K562 (cell line): ENCODE results near the gene RNF135. TPM values are rescaled to one million over a fixed set of nuclear protein-coding genes. Genes with fewer than 3 reads are reported as not detected.

Experiments used
- ATAC-seq: fragments of 200-7000 bp; cut with Tn5 transposase; 3 replicates; pipeline ENCODE4 v1.9.1; 2020; ENCODE audit warnings: moderate library complexity
- BruUV-seq: library from RNA; stranded (reverse); fragments of 400-500 nt; replicated peaks from 2 replicates; lab custom pipeline; 2021; lab: Mats Ljungman, UMichigan
- CTCF ChIA-PET: fragments of 300-600 bp; formaldehyde crosslinking; extraction: SDS; loops from one replicate; lab custom pipeline; 2021; ENCODE audit warnings: low intra/inter-chr PET ratio; lab: Yijun Ruan, JAX
- POLR2A ChIA-PET: fragments of 300-600, 350-650 bp; sonication (Branson Sonifier 250); formaldehyde crosslinking; extraction: SDS; loops from one replicate; lab custom pipeline; 2021; ENCODE audit warnings: antibody characterized with exemption, inconsistent platforms; lab: Yijun Ruan, JAX
- DNase-seq, 4 experiments: peaks; one replicate each; pipeline versions ENCODE4 v3.0.0 to v3.0.0-alpha.2; 2011 to 2018; ENCODE audit warnings: low spot score in 3 of 4, mixed read lengths in 3 of 4; ENCODE audit errors: extremely low read depth in 1 of 4
- FAIRE-seq: peaks from 2 replicates; lab custom pipeline; 2011; peaks lifted over from hg19 to GRCh38; lab: Jason Lieb, UNC
- H2AFZ ChIP-seq: 2 replicates; pipeline ENCODE4 v1.6.0; 2011; ENCODE audit warnings: low read depth, low read length, control low read depth, inconsistent platforms
- H3K27ac ChIP-seq: fragments of 200-600 bp; 3 replicates; pipeline ENCODE4 v1.8.0; 2011; ENCODE audit warnings: low read depth, mild to moderate bottlenecking, control low read depth, inconsistent platforms, low read length, moderate library complexity, mixed read lengths; ENCODE audit errors: extremely low read depth
- H3K27me3 ChIP-seq, 2 experiments: fragments of 300-600 bp in 1 of 2; 2 replicates in 1 of 2; 3 replicates in 1 of 2; pipeline versions ENCODE4 v1.6.0 to v1.8.0; 2011; ENCODE audit warnings: inconsistent platforms in 2 of 2, low read length in 2 of 2, mild to moderate bottlenecking in 1 of 2, mixed read lengths in 1 of 2, moderate library complexity in 1 of 2; ENCODE audit not compliant: control insufficient read depth in 2 of 2, insufficient read depth in 2 of 2
- H3K36me3 ChIP-seq: fragments of 300-600 bp; 3 replicates; pipeline ENCODE4 v1.8.0; 2011; ENCODE audit warnings: mild to moderate bottlenecking, low read length, inconsistent platforms; ENCODE audit not compliant: control insufficient read depth, insufficient read depth
- H3K4me1 ChIP-seq, 2 experiments: fragments of 200-600 bp in 1 of 2; replicated peaks in 1 of 2; 2 replicates in 1 of 2; 3 replicates in 1 of 2; pipeline versions ENCODE4 v1.5.1 to v1.8.0; 2011; ENCODE audit warnings: inconsistent platforms in 2 of 2, low read length in 2 of 2, mild to moderate bottlenecking in 1 of 2, mixed read lengths in 1 of 2, moderate library complexity in 1 of 2; ENCODE audit not compliant: control insufficient read depth in 2 of 2, insufficient read depth in 2 of 2
- H3K4me2 ChIP-seq: 2 replicates; pipeline ENCODE4 v1.6.1; 2011; ENCODE audit warnings: low read length, control low read depth, inconsistent platforms, mixed read lengths; ENCODE audit not compliant: insufficient read depth
- H3K4me3 ChIP-seq: fragments of 200-600 bp; sonication (generic), shearing (Covaris generic); 2 replicates; pipeline ENCODE4 v1.5.1; 2016; ENCODE audit warnings: control low read depth, inconsistent platforms
- H3K79me2 ChIP-seq: fragments of 200-600 bp; 3 replicates; pipeline ENCODE4 v1.8.0; 2011; ENCODE audit warnings: low read length, inconsistent platforms; ENCODE audit not compliant: control insufficient read depth, insufficient read depth
- H3K9ac ChIP-seq, 2 experiments: 2 replicates each; pipeline versions ENCODE4 v1.6.0 to v1.6.1; 2011; ENCODE audit warnings: low read depth in 2 of 2, low read length in 2 of 2, control low read depth in 1 of 2, inconsistent platforms in 1 of 2, mild to moderate bottlenecking in 1 of 2, mixed read lengths in 1 of 2; ENCODE audit not compliant: insufficient read depth in 1 of 2
- H3K9me1 ChIP-seq: one replicate; pipeline ENCODE4 v1.6.0; 2011; ENCODE audit warnings: inconsistent platforms, mild to moderate bottlenecking, low read length, moderate library complexity; ENCODE audit not compliant: control insufficient read depth, insufficient read depth
- H3K9me3 ChIP-seq: replicated peaks from 2 replicates; pipeline ENCODE4 v1.5.1; 2011; ENCODE audit warnings: low read depth, low read length, inconsistent platforms; ENCODE audit not compliant: control insufficient read depth, insufficient read depth
- H4K20me1 ChIP-seq: replicated peaks from 2 replicates; pipeline ENCODE4 v1.6.1; 2011; ENCODE audit warnings: low read length, inconsistent platforms, mixed read lengths; ENCODE audit not compliant: control insufficient read depth, insufficient read depth
- BRD9 ChIP-seq: fragments of 450-650 bp; IDR thresholded peaks from 2 replicates; pipeline ENCODE4 v1.6.1; 2018; ENCODE audit warnings: low read depth; ENCODE audit not compliant: partially characterized antibody
- C11orf30 ChIP-seq: fragments of 450-650 bp; IDR thresholded peaks from 2 replicates; pipeline ENCODE4 v1.6.1; 2016; ENCODE audit warnings: low read depth, mild to moderate bottlenecking
- CREM ChIP-seq: IDR thresholded peaks from 2 replicates; pipeline ENCODE4 v1.6.1; 2014; ENCODE audit warnings: antibody characterized with exemption, low read depth
- CXXC5 ChIP-seq: fragments of 250-450 bp; sonication (Bioruptor Pico); IDR thresholded peaks from 2 replicates; pipeline ENCODE4 v1.8.0; 2022; ENCODE audit warnings: inconsistent platforms, mild to moderate bottlenecking, moderate library complexity
- FOXJ2 ChIP-seq: fragments of 200-800 bp; sonication (Bioruptor generic); IDR thresholded peaks from 2 replicates; pipeline ENCODE4 v1.6.1; 2016; ENCODE audit warnings: missing genetic modification characterization, missing compliant biosample characterization
- HDAC8 ChIP-seq: fragments of 450-650 bp; IDR thresholded peaks from 2 replicates; pipeline ENCODE4 v1.6.1; 2016; ENCODE audit warnings: mild to moderate bottlenecking, missing genetic modification characterization, moderate library complexity, missing compliant biosample characterization
- JUND ChIP-seq, 2 experiments: IDR thresholded peaks; 2 replicates in 1 of 2; 3 replicates in 1 of 2; pipeline ENCODE4 v1.6.1; 2011; ENCODE audit warnings: borderline replicate concordance in 2 of 2, low read depth in 2 of 2, low read length in 2 of 2, improper control_type of control experiment in 1 of 2, missing biosample characterization in 1 of 2, missing genetic modification characterization in 1 of 2, missing genetic modification reagents in 1 of 2
- KAT2B ChIP-seq: IDR thresholded peaks from one replicate; pipeline ENCODE4 v1.6.1; 2012; ENCODE audit warnings: low read depth, mild to moderate bottlenecking, control low read depth, inconsistent platforms, low read length, moderate library complexity
- KDM4B ChIP-seq, 2 experiments: fragments of 450-650 bp in 1 of 2; sonication (generic) in 1 of 2; IDR thresholded peaks; 2 replicates each; pipeline ENCODE4 v1.6.1; 2016 to 2017; ENCODE audit warnings: borderline replicate concordance in 2 of 2, antibody characterized with exemption in 1 of 2, low read depth in 1 of 2, mild to moderate bottlenecking in 1 of 2
- POLR2B ChIP-seq: fragments of 450-650 bp; IDR thresholded peaks from 2 replicates; pipeline ENCODE4 v1.6.1; 2018; ENCODE audit warnings: low read depth; ENCODE audit not compliant: partially characterized antibody
- RBBP5 ChIP-seq: fragments of 200-600 bp; sonication (generic); IDR thresholded peaks from 2 replicates; pipeline ENCODE4 v1.6.1; 2012; ENCODE audit warnings: borderline replicate concordance, mild to moderate bottlenecking, low read length, control low read depth, inconsistent platforms; ENCODE audit not compliant: insufficient read depth, poor library complexity, severe bottlenecking
- ZNF316 ChIP-seq: fragments of 450-650 bp; IDR thresholded peaks from 2 replicates; pipeline ENCODE4 v1.6.1; 2016
- WGBS: fragments of 100-300 bp; shearing (Covaris generic); methylation state at CpG from one replicate; pipeline ENCODE4 v1.1.6; 2016; ENCODE audit warnings: low coverage, mixed read lengths; ENCODE audit not compliant: insufficient coverage; ENCODE audit errors: missing lambda C conversion rate; 5-methylcytosine and 5-hydroxymethylcytosine counted together
- in situ Hi-C: fragments of 300-500 bp; cut with MboI; formaldehyde crosslinking; loops from 4 replicates; pipeline ENCODE4 v1.15.0; 2018; ENCODE audit warnings: inconsistent platforms, mixed read lengths
- intact Hi-C: fragments of 100-400 bp; cut with micrococcal nuclease; formaldehyde crosslinking; loops from 2 replicates; pipeline ENCODE4 v1.14.2; 2022
- polyA plus RNA-seq, 8 experiments: library from polyadenylated mRNA; depleted of rRNA in 4 of 8; stranded (reverse) in 5 of 8; unstranded in 3 of 8; fragments of >200 nt; fragmentation: Nextera tagmentation in 2 of 8; fragmentation: Illumina TruSeq in 1 of 8; extraction: Ambion mirVana in 2 of 8; extraction: Trizol in 1 of 8; gene quantifications; 2 replicates each; pipeline versions ENCODE4 v1.2.1 to v1.2.3, GENCODE V29; 2011 to 2014; ENCODE audit warnings: inconsistent platforms in 1 of 8, missing spikeins in 1 of 8
- total RNA-seq, 7 experiments: library from RNA; depleted of rRNA in 6 of 7; stranded (reverse); fragments of >200 nt in 6 of 7; fragmentation: Illumina TruSeq in 2 of 7; extraction: Trizol in 2 of 7; gene quantifications; 2 replicates each; pipeline versions ENCODE4 v1.2.1 to v1.2.3, GENCODE V29; 2011 to 2021; ENCODE audit warnings: low replicate concordance in 1 of 7
- TF ChIP-seq, protein P1 (sequence below), 3 experiments: IDR thresholded peaks in 2 of 3; conservative IDR thresholded peaks in 1 of 3; 2 replicates each; pipeline ENCODE4 v1.5.1; 2011 to 2012; ENCODE audit warnings: low read length in 3 of 3, mild to moderate bottlenecking in 3 of 3, control low read depth in 2 of 3, improper control_type of control experiment in 1 of 3, inconsistent platforms in 1 of 3, low read depth in 1 of 3, mixed read lengths in 1 of 3, moderate library complexity in 1 of 3; ENCODE audit not compliant: insufficient read depth in 2 of 3

Gene RNF135
- total and polyA plus RNA-seq, 9 of the 15 experiments (the other 6 are each of a cell fraction or from before 2014, with no cell fraction given): 0.08 TPM; not detected in 8

DNA sequence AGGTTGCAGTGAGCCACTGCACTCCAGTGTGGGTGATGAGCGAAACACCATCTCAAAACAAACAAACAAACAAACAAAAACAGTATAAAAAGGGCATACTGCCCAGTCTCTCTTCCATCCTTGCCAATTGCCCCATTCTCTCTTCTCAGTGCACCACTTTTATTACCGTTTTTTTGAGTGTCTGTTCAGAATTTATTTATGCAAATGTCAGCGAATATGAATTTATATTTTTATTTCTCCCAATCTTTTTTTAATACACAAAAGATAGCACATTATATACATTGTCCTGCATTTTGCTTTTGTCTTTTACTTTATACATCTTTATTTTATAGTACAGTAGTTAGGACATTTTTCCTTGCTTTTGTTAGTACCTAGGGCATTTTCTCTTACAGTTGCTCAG is 19.6 kb downstream of the RNF135 start:
- H2AFZ ChIP-seq: no peak overlapping the region
- ATAC-seq (no peak), FAIRE-seq (no peak), DNase-seq (no peak)
- no peaks in the 10 kb centered on the region for H3K9me1 ChIP-seq
- H3K4me1 ChIP-seq: no peaks in the 10 kb centered on the region
- no peak overlapping the region for H3K4me2 ChIP-seq
- H3K9me3 ChIP-seq: no peaks in the 10 kb centered on the region
- H3K9ac ChIP-seq: no peak overlapping the region
- H3K36me3 ChIP-seq: no peaks in the 10 kb centered on the region
- in situ Hi-C loops (no loop called here), intact Hi-C loops (no loop called here)
- H3K4me3 ChIP-seq: no peak overlapping the region
- H3K79me2 ChIP-seq: no peaks in the 10 kb centered on the region
- TF ChIP-seq BRD9 (no peak), ZNF316 (peak; percentile 55; the same call in 1 of the 2 replicates), CREM (no peak), C11orf30 (peak; percentile 27; the same call in 1 of the 2 replicates)
- H4K20me1 ChIP-seq: no peaks in the 10 kb centered on the region
- peaks cover 3 to 4% of the 10 kb centered on the region in 2 experiments; a peak in 3 of 5 replicates for H3K27me3 ChIP-seq
- ChIA-PET CTCF (no interaction called here), POLR2A (no interaction called here)
- no peak overlapping the region for H3K27ac ChIP-seq
- BruUV-seq: no TSS peak
- 6% methylated on average over 3 of the region's 3 CpGs for WGBS

DNA sequence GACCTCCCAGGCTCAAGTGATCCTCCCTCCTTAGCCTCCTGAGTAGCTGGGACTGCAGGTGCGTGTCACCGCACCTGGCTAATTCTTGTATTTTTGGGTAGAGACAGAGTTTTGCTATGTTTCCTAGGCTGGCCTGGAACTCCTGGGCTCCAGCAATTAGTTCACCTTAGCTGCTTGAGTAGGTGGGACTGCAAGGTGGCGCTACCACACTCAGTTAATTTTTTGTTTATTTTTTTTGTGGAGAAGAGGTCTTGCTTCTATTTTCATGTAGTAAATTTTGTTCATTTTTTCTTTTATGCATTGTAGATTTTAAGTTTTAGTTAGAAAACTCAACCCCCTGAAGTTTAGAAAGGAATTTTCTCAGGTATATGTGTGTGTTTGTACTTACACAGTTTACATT is 21.7 kb downstream of the RNF135 start:
- intact Hi-C loops (no loop called here), in situ Hi-C loops (no loop called here)
- H3K4me2 ChIP-seq: no peak overlapping the region
- H3K79me2 ChIP-seq: no peaks in the 10 kb centered on the region
- no TSS peak for BruUV-seq
- CTCF ChIA-PET: no interaction called here
- no peaks in the 10 kb centered on the region for H3K36me3 ChIP-seq
- no peak overlapping the region for H3K9ac ChIP-seq
- no peaks in the 10 kb centered on the region for H3K9me3 ChIP-seq
- H4K20me1 ChIP-seq: no peaks in the 10 kb centered on the region
- POLR2A ChIA-PET: interaction anchor here (1.9 kb wide), 1 partner anchor 11 kb away, joined by 5 read pairs; no protein-coding TSS in a partner anchor
- 60% methylated on average over 3 of the region's 3 CpGs for WGBS
- H3K27ac ChIP-seq: no peak overlapping the region
- DNase-seq (no peak), FAIRE-seq (no peak), ATAC-seq (no peak)
- no peak overlapping the region for H2AFZ ChIP-seq
- no peaks in the 10 kb centered on the region for H3K9me1 ChIP-seq
- H3K4me3 ChIP-seq: no peak overlapping the region
- H3K4me1 ChIP-seq: no peaks in the 10 kb centered on the region
- H3K27me3 ChIP-seq: peaks cover 0 to 10% of the 10 kb centered on the region in 2 experiments; a peak in 3 of 5 replicates
- TF ChIP-seq JUND (IDR thresholded peaks at IDR 0.05; ENCODE audit: borderline replicate concordance, low read depth, low read length): no peak
- TF ChIP-seq JUND (tag; IDR thresholded peaks at IDR 0.05; ENCODE audit: borderline replicate concordance, low read depth, low read length): no peak
- TF ChIP-seq, protein P1, sequence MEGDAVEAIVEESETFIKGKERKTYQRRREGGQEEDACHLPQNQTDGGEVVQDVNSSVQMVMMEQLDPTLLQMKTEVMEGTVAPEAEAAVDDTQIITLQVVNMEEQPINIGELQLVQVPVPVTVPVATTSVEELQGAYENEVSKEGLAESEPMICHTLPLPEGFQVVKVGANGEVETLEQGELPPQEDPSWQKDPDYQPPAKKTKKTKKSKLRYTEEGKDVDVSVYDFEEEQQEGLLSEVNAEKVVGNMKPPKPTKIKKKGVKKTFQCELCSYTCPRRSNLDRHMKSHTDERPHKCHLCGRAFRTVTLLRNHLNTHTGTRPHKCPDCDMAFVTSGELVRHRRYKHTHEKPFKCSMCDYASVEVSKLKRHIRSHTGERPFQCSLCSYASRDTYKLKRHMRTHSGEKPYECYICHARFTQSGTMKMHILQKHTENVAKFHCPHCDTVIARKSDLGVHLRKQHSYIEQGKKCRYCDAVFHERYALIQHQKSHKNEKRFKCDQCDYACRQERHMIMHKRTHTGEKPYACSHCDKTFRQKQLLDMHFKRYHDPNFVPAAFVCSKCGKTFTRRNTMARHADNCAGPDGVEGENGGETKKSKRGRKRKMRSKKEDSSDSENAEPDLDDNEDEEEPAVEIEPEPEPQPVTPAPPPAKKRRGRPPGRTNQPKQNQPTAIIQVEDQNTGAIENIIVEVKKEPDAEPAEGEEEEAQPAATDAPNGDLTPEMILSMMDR (IDR thresholded peaks at IDR 0.05 in 2 of 3, conservative IDR thresholded peaks at IDR 0.05 in 1 of 3; ENCODE audit: insufficient read depth in 2 of 3, low read depth in 1 of 3, low read length in 3 of 3): peak; percentile 29 to 33 (median 33); a peak in 3 of 6 replicates
- TF ChIP-seq CXXC5: no peak
- TF ChIP-seq KAT2B: no peak
- TF ChIP-seq KDM4B (IDR thresholded peaks at IDR 0.05; ENCODE audit: borderline replicate concordance in 2 of 2, low read depth in 1 of 2): no peak
- no peak for TF ChIP-seq RBBP5
- TF ChIP-seq FOXJ2 (tag): no peak
- no peak for TF ChIP-seq HDAC8 (tag)
- TF ChIP-seq POLR2B: no peak
